ENCODE data around the gene INSRR. TPM values are rescaled to one million over a fixed set of nuclear protein-coding genes. Genes with fewer than 3 reads are reported as not detected.

The INSRR gene
- total RNA-seq, 1 experiment from 2014 or later: not detected

DNA sequence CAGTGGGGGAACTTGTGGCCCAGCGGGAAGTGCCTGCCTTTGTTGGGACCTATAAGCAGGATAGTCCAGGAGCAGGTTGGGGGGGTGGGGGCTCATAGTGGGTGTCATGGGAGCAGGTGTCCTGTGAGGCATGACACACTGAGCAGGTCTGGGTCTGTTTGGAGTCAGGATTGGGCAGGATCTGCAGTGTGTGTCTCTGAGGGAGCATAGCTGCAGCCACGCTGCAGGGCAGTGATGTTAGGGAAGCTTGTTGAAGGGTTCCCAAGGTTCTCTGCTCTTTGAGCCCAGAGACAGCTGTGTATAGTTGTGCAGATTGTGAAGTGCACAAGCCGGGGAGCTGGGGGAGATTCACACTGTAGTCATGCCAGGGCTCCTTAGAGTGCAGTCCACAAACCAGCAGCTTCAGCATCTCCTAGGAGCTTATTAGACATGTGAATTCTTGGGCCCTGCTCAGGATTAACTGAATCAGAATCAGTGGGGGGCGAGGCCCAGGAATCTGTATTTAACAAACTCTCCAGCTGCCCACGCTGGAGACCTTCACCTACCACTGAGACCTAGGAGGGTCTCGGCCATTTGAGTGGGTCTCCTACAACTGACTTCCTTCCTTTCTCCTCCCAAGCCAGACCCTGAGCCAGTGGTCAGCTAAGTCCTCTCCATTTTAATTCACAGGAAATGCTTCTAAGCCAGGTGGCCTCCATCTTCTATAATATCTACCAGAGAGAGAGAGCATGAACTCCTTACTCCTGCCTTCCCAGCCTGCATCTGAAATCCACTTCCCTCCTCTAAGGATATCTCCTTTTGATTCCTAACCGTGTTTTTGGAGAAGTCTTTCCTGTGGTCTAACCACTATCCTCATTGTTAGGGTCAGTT is 11.1 kb downstream of the INSRR start:
- Histone ChIP-seq H3K36me3 (ENCODE audit: insufficient read depth, low read length) (no peaks in the 10 kb centered on the region), H3K9ac (ENCODE audit: low read length) (no peak overlapping the region), H3K9me3 (ENCODE audit: low read length) (no peaks in the 10 kb centered on the region), H3K79me2 (ENCODE audit: low read length) (no peaks in the 10 kb centered on the region), H4K20me1 (ENCODE audit: insufficient read depth, low read depth, low read length) (no peaks in the 10 kb centered on the region), H3K4me1 (ENCODE audit: low read length) (no peaks in the 10 kb centered on the region), H3K27ac (ENCODE audit: low read length) (no peak overlapping the region), H3K4me3 (ENCODE audit: low read length) (no peak overlapping the region), H2AFZ (ENCODE audit: low read length) (no peak overlapping the region), H3K4me2 (ENCODE audit: low read depth, low read length, poor library complexity, severe bottlenecking) (no peak overlapping the region), H3K9me2 (replicated peaks; ENCODE audit: insufficient read depth, low read length) (no peaks in the 10 kb centered on the region), H3K27me3 (ENCODE audit: low read length) (no peaks in the 10 kb centered on the region)
- no peak for DNase-seq

DNA sequence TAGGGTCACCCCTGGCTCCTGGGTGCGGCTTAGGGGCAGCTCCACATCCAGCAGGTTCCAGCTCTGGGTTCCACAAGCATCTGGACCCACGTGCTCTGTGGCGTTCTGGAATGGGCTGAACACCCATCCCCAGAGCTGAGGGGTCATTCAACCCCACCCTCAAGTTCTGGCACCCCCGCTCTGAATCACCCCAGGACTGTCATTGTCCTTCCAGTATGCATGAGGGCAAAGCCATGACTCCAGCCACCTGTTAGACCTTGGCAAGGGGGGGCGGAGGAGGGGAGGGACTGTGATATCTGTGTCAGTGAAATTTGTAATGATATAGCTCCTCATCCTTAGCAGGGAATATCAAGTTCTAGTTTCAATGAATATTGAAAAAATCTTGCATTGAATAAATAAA is 12.3 kb downstream of the INSRR start:
- no peaks in the 10 kb centered on the region for H3K79me2 ChIP-seq (ENCODE audit: low read length)
- H3K9me2 ChIP-seq (replicated peaks; ENCODE audit: insufficient read depth, low read length): no peaks in the 10 kb centered on the region
- H3K4me2 ChIP-seq (ENCODE audit: low read depth, low read length, poor library complexity, severe bottlenecking): no peak overlapping the region
- H2AFZ ChIP-seq (ENCODE audit: low read length): no peak overlapping the region
- H4K20me1 ChIP-seq (ENCODE audit: insufficient read depth, low read depth, low read length): no peaks in the 10 kb centered on the region
- no peaks in the 10 kb centered on the region for H3K27me3 ChIP-seq (ENCODE audit: low read length)
- no peaks in the 10 kb centered on the region for H3K36me3 ChIP-seq (ENCODE audit: insufficient read depth, low read length)
- no peak overlapping the region for H3K27ac ChIP-seq (ENCODE audit: low read length)
- no peak overlapping the region for H3K4me3 ChIP-seq (ENCODE audit: low read length)
- no peaks in the 10 kb centered on the region for H3K9me3 ChIP-seq (ENCODE audit: low read length)
- H3K9ac ChIP-seq (ENCODE audit: low read length): no peak overlapping the region
- H3K4me1 ChIP-seq (ENCODE audit: low read length): no peaks in the 10 kb centered on the region
- DNase-seq: no peak

DNA sequence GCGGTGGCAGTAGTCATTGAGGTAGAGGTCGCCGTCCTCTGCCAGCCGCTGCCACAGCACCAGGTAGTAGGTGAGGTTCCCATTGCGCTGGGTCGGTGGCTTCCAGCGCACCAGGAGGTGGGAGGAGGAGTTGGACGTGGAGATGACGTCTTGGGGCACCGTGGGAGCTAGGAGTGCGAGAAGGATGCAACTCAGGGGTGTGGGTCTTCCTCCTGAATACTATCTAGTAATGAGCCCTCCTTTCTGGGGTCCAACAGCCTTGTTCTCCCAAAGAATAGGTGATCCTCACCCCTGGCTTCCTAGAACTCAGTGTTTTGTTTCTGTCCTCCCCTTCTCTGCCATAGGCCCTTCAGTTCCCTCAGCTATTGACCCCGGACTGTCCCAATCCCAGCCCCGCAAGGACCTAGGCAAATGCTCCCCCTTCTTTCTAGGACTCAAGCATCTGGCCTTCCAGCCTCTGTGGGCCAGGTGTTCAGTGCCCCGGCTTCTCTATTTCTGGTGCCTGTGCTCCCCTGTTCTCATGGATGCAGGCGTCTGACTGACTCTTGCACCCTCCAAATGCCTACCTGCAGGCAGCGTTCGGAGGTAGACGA is 12.9 kb downstream of the INSRR start:
- no peaks in the 10 kb centered on the region for H3K36me3 ChIP-seq (ENCODE audit: insufficient read depth, low read length)
- no peaks in the 10 kb centered on the region for H4K20me1 ChIP-seq (ENCODE audit: insufficient read depth, low read depth, low read length)
- no peak for DNase-seq
- no peaks in the 10 kb centered on the region for H3K9me2 ChIP-seq (replicated peaks; ENCODE audit: insufficient read depth, low read length)
- H3K79me2 ChIP-seq (ENCODE audit: low read length): no peaks in the 10 kb centered on the region
- H3K4me2 ChIP-seq (ENCODE audit: low read depth, low read length, poor library complexity, severe bottlenecking): no peak overlapping the region
- H3K4me3 ChIP-seq (ENCODE audit: low read length): no peak overlapping the region
- no peak overlapping the region for H3K27ac ChIP-seq (ENCODE audit: low read length)
- no peaks in the 10 kb centered on the region for H3K9me3 ChIP-seq (ENCODE audit: low read length)
- H3K27me3 ChIP-seq (ENCODE audit: low read length): no peaks in the 10 kb centered on the region
- H2AFZ ChIP-seq (ENCODE audit: low read length): no peak overlapping the region
- no peak overlapping the region for H3K9ac ChIP-seq (ENCODE audit: low read length)
- H3K4me1 ChIP-seq (ENCODE audit: low read length): no peaks in the 10 kb centered on the region

DNA sequence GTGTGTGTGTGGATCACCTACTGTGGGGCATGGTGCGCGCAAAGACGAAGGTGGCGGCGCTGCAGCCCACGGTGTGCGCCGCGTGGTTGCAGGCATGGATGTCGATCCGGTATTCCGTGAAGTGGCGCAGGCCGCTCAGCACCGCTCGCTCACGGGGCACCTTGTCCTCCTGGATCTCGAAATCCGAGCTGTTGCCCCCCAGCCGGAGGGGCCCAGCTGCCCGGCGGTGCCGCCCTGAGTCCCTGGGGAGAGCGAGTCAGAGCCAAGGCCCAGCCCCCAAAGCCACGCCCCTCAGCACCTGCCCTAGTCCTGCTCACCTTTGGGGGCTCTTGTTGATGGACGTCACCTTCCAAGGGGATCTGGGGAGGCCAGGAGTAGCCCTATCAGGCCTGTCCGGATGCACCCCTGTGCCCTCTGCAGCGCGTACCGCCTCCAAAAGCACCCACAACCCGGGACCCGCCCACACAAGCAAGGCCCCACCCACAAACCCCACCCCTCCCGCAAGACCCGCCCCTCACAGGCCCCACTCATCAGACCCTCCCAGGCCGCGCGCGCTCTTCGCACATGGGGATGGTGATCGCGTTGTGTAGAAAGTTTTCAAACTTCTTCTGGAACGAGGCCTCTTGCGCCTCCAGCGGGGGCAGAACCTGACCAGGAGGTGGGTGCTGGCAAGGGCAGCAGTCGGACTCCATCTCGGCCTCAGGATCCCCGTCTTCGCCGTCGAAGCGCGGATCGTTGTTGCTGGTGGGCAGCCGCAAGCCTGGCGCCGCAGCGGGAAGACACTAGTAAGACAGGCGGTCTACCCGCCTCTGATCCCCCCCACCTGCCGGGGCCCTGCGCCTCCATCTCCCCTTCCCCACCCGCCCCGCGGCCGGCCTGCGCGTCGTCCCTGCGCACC is 13.6 kb downstream of the INSRR start:
- H3K4me3 ChIP-seq (ENCODE audit: low read length): no peak overlapping the region
- no peak overlapping the region for H3K27ac ChIP-seq (ENCODE audit: low read length)
- H3K4me2 ChIP-seq (ENCODE audit: low read depth, low read length, poor library complexity, severe bottlenecking): no peak overlapping the region
- H3K79me2 ChIP-seq (ENCODE audit: low read length): no peaks in the 10 kb centered on the region
- H3K9ac ChIP-seq (ENCODE audit: low read length): no peak overlapping the region
- no peaks in the 10 kb centered on the region for H3K4me1 ChIP-seq (ENCODE audit: low read length)
- no peaks in the 10 kb centered on the region for H3K9me2 ChIP-seq (replicated peaks; ENCODE audit: insufficient read depth, low read length)
- no peaks in the 10 kb centered on the region for H3K9me3 ChIP-seq (ENCODE audit: low read length)
- no peaks in the 10 kb centered on the region for H3K27me3 ChIP-seq (ENCODE audit: low read length)
- no peaks in the 10 kb centered on the region for H4K20me1 ChIP-seq (ENCODE audit: insufficient read depth, low read depth, low read length)
- H2AFZ ChIP-seq (ENCODE audit: low read length): no peak overlapping the region
- H3K36me3 ChIP-seq (ENCODE audit: insufficient read depth, low read length): no peaks in the 10 kb centered on the region
- DNase-seq: no peak

DNA sequence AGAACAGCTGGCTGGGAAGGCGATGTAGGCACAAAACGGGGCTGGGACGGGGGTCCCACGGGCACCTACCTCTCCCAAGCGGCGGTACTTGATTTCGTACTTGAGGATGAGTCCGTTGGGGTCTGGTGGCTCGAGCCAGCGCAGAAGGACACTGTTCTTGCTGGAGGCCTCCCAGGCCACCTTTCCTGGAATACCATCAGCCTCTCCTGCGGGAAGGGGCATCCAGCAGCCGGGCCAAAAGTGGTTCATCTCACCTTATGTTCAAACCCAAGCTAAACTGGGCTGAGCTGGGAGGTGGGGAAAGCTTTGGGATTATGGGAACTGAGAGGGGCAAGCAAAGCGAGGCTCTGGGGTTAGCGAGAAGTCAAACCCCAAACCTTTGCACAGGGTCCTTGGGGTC is 14.3 kb downstream of the INSRR start:
- Histone ChIP-seq H3K9me3 (ENCODE audit: low read length) (no peaks in the 10 kb centered on the region), H3K27me3 (ENCODE audit: low read length) (no peaks in the 10 kb centered on the region)

GRCh38 chr1:156844102-156844501 is 14.8 kb downstream of the INSRR start:
- Histone ChIP-seq H2AFZ (ENCODE audit: low read length) (no peak overlapping the region), H3K9ac (ENCODE audit: low read length) (no peak overlapping the region), H3K36me3 (ENCODE audit: insufficient read depth, low read length) (no peaks in the 10 kb centered on the region), H4K20me1 (ENCODE audit: insufficient read depth, low read depth, low read length) (no peaks in the 10 kb centered on the region), H3K4me2 (ENCODE audit: low read depth, low read length, poor library complexity, severe bottlenecking) (no peak overlapping the region), H3K27ac (ENCODE audit: low read length) (no peak overlapping the region), H3K9me2 (replicated peaks; ENCODE audit: insufficient read depth, low read length) (no peaks in the 10 kb centered on the region), H3K4me1 (ENCODE audit: low read length) (no peaks in the 10 kb centered on the region), H3K79me2 (ENCODE audit: low read length) (no peaks in the 10 kb centered on the region), H3K4me3 (ENCODE audit: low read length) (no peak overlapping the region), H3K9me3 (ENCODE audit: low read length) (no peaks in the 10 kb centered on the region), H3K27me3 (ENCODE audit: low read length) (no peaks in the 10 kb centered on the region)
- no peak for DNase-seq

More for the DNA sequence above, 14.3 kb downstream of the INSRR start:
- Histone ChIP-seq H3K4me2 (ENCODE audit: low read depth, low read length, poor library complexity, severe bottlenecking) (no peak overlapping the region), H3K9ac (ENCODE audit: low read length) (no peak overlapping the region), H4K20me1 (ENCODE audit: insufficient read depth, low read depth, low read length) (no peaks in the 10 kb centered on the region), H2AFZ (ENCODE audit: low read length) (no peak overlapping the region), H3K4me1 (ENCODE audit: low read length) (no peaks in the 10 kb centered on the region), H3K79me2 (ENCODE audit: low read length) (no peaks in the 10 kb centered on the region), H3K4me3 (ENCODE audit: low read length) (no peak overlapping the region), H3K27ac (ENCODE audit: low read length) (no peak overlapping the region), H3K9me2 (replicated peaks; ENCODE audit: insufficient read depth, low read length) (no peaks in the 10 kb centered on the region), H3K36me3 (ENCODE audit: insufficient read depth, low read length) (no peaks in the 10 kb centered on the region)
- no peak for DNase-seq

DNA sequence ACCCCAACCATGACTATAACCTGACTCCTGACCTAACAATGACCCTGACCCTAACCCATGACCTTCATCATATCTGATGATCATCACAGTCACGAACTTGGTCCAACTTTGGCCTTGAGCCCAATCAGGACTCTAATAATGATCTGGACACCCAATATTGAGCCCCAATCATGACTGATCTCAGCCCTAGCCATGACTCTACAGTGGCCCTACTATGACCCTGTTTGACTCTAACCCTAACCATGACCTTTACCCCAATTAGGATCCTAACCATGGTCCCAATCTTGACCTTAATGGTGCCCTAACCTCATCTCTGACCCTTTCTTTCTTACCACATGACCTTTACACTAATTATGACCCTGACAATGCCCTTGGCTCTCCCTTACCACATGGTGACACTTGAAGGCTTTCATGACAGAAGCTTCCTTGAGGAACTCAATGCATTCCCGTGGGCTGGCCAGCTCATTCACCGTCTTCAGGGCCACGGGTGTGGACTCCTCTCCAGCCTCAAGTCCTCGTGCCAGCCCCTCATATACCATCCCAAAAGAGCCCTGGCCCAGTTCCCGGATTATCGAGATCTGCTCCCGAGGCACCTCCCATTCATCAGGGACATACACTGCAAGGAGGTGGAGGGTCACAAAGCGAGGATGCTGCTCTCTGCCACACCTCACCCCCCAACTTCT is 16.2 kb downstream of the INSRR start:
- H3K4me2 ChIP-seq (ENCODE audit: low read depth, low read length, poor library complexity, severe bottlenecking): no peak overlapping the region
- H2AFZ ChIP-seq (ENCODE audit: low read length): no peak overlapping the region
- no peaks in the 10 kb centered on the region for H4K20me1 ChIP-seq (ENCODE audit: insufficient read depth, low read depth, low read length)
- no peak overlapping the region for H3K9ac ChIP-seq (ENCODE audit: low read length)
- H3K9me2 ChIP-seq (replicated peaks; ENCODE audit: insufficient read depth, low read length): no peaks in the 10 kb centered on the region
- no peak overlapping the region for H3K4me3 ChIP-seq (ENCODE audit: low read length)
- no peaks in the 10 kb centered on the region for H3K4me1 ChIP-seq (ENCODE audit: low read length)
- no peaks in the 10 kb centered on the region for H3K36me3 ChIP-seq (ENCODE audit: insufficient read depth, low read length)
- H3K27ac ChIP-seq (ENCODE audit: low read length): no peak overlapping the region
- H3K79me2 ChIP-seq (ENCODE audit: low read length): no peaks in the 10 kb centered on the region
- no peak for DNase-seq
- H3K27me3 ChIP-seq (ENCODE audit: low read length): no peaks in the 10 kb centered on the region
- H3K9me3 ChIP-seq (ENCODE audit: low read length): no peaks in the 10 kb centered on the region

Data from Karpas-422 (cell line).